Measurements from ENCODE around the gene FAM219A. TPM values are rescaled to one million over a fixed set of nuclear protein-coding genes. Genes with fewer than 3 reads are reported as not detected.
"Not testable (repeated sequence)": the region's sequence is repeated elsewhere in the genome, so short reads cannot be mapped to it uniquely, and the experiment has no call there.

Gene FAM219A
- total RNA-seq, 1 donor, result 7.0 TPM

DNA sequence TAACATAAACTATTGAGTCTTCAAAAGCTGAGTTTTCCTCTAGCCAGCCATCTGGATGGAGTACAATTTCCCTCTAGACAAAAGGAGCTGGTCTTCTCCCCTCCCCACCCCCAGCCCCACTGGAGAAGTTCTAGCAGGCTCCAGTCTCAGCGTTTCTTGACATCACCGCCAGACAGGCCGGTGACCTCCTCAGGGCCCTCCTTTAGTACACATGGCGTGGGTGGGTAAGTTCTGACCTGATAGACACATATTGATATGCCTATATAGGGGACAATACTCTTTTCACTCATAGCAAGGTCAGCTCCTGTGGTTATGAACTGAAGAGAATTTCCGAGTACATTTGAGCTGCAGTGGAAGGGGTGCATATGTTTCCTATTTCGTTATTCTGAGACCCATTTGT is 27.5 kb upstream of the FAM219A start:
- TF ChIP-seq, protein P1, sequence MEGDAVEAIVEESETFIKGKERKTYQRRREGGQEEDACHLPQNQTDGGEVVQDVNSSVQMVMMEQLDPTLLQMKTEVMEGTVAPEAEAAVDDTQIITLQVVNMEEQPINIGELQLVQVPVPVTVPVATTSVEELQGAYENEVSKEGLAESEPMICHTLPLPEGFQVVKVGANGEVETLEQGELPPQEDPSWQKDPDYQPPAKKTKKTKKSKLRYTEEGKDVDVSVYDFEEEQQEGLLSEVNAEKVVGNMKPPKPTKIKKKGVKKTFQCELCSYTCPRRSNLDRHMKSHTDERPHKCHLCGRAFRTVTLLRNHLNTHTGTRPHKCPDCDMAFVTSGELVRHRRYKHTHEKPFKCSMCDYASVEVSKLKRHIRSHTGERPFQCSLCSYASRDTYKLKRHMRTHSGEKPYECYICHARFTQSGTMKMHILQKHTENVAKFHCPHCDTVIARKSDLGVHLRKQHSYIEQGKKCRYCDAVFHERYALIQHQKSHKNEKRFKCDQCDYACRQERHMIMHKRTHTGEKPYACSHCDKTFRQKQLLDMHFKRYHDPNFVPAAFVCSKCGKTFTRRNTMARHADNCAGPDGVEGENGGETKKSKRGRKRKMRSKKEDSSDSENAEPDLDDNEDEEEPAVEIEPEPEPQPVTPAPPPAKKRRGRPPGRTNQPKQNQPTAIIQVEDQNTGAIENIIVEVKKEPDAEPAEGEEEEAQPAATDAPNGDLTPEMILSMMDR (IDR thresholded peaks at IDR 0.05; ENCODE audit: insufficient read depth, low read length), result no peak
- no peak for DNase-seq (ENCODE audit: low read depth)
- H3K4me3 ChIP-seq (ENCODE audit: low read depth, low read length), result no peak overlapping the region

DNA sequence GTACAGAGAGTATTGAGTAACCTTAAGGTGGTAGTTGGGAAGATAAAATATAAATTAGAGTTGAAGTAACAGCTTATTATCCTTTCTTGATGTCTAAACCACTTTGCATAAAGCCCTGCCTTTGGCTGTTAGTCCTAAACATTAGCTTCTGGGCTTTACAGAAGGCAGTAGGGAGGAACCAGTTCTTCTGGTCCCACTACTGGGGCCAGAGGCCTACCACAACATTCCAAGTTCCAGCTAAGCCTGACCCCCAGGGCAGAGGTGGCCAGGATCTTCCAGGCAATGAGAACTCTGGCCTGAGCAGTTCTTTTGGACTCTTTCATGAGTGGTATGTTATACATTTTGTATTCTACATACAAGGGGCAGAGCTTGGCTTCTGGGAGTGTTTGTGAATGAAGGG is 26.3 kb upstream of the FAM219A start:
- TF ChIP-seq, protein P1 (IDR thresholded peaks at IDR 0.05; ENCODE audit: insufficient read depth, low read length), result no peak
- H3K4me3 ChIP-seq (ENCODE audit: low read depth, low read length), result no peak overlapping the region
- no peak for DNase-seq (ENCODE audit: low read depth)

DNA sequence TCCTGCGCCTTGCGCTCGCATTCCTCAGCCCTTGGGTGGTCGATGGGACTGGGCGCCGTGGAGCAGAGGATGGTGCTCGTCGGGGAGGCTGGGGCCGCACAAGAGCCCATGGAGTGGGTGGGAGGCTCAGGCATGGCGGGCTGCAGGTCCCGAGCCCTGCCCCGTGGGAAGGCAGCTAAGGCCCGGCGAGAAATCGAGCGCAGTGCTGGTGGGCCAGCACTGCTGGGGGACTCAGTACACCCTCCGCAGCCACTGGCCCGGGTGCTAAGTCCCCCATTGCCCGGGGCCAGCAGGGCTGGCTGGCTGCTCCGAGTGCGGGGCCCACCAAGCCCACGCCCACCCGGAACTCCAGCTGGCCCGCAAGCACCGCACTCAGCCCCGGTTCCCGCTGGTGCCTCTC is 24.4 kb upstream of the FAM219A start:
- H3K4me3 ChIP-seq (ENCODE audit: low read depth, low read length); DNase-seq (ENCODE audit: low read depth): not testable (repeated sequence)

DNA sequence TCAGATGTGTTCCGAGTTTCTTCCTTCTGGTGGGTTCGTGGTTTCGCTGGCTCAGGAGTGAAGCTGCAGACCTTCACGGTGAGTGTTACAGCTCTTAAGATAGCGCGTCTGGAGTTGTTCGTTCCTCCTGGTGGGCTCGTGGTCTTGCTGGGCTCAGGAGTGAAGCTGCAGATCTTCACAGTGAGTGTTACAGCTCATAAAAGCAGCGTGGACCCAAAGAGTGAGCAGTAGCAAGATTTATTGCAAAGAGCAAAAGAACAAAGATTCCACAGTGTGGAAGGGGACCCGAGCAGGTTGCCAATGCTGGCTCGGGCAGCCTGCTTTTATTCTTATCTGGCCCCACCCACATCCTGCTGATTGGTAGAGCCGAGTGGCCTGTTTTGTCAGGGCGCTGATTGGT is 23.2 kb upstream of the FAM219A start:
- DNase-seq (ENCODE audit: low read depth); H3K4me3 ChIP-seq (ENCODE audit: low read depth, low read length): not testable (repeated sequence)

DNA sequence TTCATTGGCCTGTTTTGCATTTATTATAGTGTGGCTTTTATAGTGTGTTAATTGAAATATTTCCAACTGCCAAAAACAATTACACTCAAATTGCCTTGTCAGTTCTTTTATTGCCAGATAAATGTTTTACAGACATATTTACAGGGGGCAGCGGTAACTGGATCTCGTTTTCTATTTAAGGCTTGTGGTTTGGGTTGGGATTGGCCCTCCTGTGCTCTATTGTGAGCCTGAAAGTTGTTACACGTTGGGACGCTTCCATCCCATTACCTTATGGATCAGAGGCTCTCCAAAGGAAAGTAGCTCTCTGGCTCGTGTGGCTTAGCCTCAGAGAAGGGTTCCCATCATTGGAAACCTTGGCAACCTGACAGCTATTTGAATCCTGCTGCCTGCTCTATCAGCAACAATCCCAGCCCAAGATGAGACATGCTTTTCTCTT is 21.1 kb upstream of the FAM219A start:
- no peak overlapping the region for H3K4me3 ChIP-seq (ENCODE audit: low read depth, low read length)
- TF ChIP-seq, protein P1 (IDR thresholded peaks at IDR 0.05; ENCODE audit: insufficient read depth, low read length), result no peak
- no peak for DNase-seq (ENCODE audit: low read depth)

DNA sequence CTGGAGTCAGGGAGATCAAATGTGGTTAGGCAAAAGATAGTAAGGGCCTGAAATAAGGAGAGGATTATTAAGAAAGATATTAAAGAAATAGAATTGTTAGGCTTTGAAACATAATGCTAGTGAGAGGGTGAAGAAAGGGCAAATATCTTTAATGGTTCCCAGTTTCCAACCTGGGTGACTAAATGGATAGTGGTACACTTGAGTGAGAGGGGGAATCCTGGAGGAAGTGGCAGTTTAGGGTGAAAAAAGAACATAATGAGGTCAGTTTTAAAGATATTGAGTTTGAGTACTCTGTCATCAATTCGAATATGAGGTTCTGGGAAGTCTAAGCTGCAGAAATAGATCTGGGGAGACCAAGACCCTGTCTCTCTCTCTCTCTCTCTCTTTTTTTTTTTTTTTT is 19.2 kb upstream of the FAM219A start:
- TF ChIP-seq, protein P1 (IDR thresholded peaks at IDR 0.05; ENCODE audit: insufficient read depth, low read length), result no peak

DNA sequence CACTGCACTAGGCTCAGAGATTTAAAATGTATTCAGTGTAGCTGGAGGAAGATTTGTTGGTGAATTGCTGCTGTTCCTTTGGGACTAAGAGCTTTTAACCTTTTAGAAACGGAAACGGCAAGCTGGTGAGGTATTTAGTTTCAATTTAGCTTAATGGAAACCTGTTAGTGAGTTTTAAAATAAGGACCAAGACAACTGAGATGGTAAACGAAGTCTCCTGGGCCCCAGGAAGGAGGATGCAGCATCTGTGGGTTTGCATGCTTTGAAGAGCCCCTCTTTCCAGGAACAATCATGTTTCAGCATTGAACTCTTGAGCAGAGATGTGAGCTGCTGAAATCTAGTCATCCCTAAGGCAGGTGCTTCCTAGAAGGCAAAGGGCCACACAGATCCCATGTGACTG is 16.7 kb upstream of the FAM219A start:
- no peak overlapping the region for H3K4me3 ChIP-seq (ENCODE audit: low read depth, low read length)
- no peak for DNase-seq (ENCODE audit: low read depth)
- TF ChIP-seq, protein P1 (IDR thresholded peaks at IDR 0.05; ENCODE audit: insufficient read depth, low read length), result no peak

More for the DNA sequence above, 19.2 kb upstream of the FAM219A start:
- no peak for DNase-seq (ENCODE audit: low read depth)
- H3K4me3 ChIP-seq (ENCODE audit: low read depth, low read length), result no peak overlapping the region

DNA sequence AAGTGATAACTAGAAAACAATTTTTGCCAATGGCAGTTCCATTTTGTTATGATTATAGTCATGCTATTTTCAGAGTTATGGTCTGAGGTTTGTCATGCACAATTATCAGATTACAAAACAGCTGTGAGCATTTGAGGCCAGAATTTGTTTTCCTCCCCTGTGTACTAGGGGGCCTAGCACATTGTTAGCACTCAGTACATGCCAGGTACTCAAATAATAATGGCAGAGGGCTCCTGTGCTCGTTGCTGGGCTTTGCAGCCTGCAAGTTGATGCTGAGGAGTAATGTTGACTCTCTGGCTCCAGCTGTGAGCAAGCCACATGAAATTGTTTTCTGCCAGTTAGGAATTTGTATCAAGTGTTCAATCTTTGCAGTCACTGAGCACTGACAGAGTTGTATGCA is 7.1 kb upstream of the FAM219A start:
- TF ChIP-seq, protein P1 (IDR thresholded peaks at IDR 0.05; ENCODE audit: insufficient read depth, low read length), result no peak
- no peak for DNase-seq (ENCODE audit: low read depth)
- H3K4me3 ChIP-seq (ENCODE audit: low read depth, low read length), result no peak overlapping the region

All from fibroblast of the aortic adventitia (primary cell).